WI38 (cell line): ENCODE data around the gene LRRC71.

Experiments
- H3K4me3 ChIP-seq: 2 replicates; pipeline ENCODE4 v1.5.1; 2011; ENCODE audit warnings: low read depth, mild to moderate bottlenecking, control low read depth, low read length
- TF ChIP-seq, protein P1 (sequence below): IDR thresholded peaks from 2 replicates; pipeline ENCODE4 v1.5.1; 2012; ENCODE audit warnings: low read depth, mild to moderate bottlenecking, control low read depth, low read length

LRRC71 gene

DNA sequence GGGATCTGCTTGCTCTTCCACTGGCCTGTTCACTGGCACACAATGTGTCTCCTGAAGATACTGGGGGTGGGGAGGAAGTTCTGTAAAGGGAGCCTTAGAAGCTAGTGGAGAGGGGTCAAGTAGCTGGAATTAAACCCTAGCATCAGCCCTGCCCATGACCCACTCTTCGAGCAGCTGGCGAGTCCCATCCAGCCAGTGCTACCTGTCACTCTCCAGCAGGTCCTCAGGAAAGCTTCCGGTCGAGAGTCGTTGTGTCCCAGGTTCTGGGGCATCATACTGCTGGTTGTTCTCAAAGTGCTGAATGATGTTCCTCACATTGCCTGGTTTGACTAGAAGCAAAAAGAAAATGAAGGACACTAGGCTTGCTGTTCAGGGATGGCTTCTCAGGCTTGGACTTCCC is 30.9 kb downstream of the LRRC71 start:
- H3K4me3 ChIP-seq, result no peak overlapping the region
- TF ChIP-seq, protein P1, sequence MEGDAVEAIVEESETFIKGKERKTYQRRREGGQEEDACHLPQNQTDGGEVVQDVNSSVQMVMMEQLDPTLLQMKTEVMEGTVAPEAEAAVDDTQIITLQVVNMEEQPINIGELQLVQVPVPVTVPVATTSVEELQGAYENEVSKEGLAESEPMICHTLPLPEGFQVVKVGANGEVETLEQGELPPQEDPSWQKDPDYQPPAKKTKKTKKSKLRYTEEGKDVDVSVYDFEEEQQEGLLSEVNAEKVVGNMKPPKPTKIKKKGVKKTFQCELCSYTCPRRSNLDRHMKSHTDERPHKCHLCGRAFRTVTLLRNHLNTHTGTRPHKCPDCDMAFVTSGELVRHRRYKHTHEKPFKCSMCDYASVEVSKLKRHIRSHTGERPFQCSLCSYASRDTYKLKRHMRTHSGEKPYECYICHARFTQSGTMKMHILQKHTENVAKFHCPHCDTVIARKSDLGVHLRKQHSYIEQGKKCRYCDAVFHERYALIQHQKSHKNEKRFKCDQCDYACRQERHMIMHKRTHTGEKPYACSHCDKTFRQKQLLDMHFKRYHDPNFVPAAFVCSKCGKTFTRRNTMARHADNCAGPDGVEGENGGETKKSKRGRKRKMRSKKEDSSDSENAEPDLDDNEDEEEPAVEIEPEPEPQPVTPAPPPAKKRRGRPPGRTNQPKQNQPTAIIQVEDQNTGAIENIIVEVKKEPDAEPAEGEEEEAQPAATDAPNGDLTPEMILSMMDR, result no peak

DNA sequence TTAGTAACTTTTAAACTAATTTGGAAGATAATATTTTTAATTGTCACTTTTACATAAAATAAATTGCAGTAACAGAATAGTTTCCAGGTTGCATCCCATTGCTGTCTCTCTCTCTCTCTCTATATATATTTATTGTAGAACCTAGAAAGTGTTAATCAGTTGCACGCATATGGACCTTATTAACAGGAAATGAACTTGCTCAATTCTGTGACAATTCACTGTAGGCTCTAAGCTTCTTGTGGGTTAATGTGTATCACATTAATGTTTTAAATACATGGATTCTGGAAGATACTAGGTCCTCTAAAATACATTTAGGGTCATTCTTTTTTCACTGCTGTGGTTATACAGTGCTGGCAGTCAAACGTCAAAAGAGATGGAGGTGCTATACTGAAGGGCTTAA is 33.1 kb downstream of the LRRC71 start:
- TF ChIP-seq, protein P1, result no peak

DNA sequence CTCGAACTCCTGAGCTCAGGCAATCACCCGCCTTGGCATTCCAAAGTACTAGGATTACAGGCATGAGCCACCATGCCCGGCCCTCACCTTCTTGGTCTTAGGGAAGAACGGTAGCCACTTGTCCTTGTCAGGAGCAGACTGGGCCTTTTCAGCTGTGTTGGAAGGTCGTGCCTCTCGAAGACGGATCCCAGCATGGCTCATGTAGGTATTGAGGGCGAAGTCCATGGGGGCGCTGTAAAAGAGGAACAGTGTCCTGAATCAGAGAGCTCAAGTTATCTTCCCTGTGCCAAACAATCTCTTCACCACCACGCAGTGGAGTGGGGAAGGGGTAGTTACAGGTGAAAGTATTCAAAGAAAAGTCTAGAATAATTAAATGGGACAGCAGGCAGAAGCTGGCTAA is 35.9 kb downstream of the LRRC71 start:
- TF ChIP-seq, protein P1, result no peak
- H3K4me3 ChIP-seq, result no peak overlapping the region

More for the DNA sequence above, 33.1 kb downstream of the LRRC71 start:
- no peak overlapping the region for H3K4me3 ChIP-seq

GRCh38 chr1:156957634-156958033 is 37.2 kb downstream of the LRRC71 start:
- TF ChIP-seq, protein P1, result no peak
- H3K4me3 ChIP-seq, result no peak overlapping the region

DNA sequence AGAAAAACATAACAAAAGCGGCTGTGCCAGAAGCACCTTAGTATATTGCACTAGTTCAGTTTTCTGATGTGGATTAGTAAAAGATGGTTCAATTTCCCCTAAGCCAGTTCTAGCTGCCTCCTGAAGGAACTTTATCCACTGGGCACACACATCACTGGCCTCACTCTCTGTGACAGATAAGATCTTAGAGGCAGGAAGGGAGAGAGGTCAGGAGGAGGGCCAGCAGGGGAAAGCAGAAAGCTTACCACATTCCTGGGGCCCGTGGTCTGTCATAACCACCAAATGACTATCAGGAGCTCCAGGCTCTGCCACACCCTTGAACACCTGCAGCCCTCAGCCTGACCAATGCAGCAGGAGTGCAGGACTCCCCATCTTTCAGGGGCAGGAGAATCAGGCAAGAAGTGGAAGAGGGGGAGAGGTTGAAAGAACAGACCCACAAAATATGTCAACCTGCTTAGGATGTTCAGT is 37.8 kb downstream of the LRRC71 start:
- H3K4me3 ChIP-seq, result no peak overlapping the region
- TF ChIP-seq, protein P1, result no peak

DNA sequence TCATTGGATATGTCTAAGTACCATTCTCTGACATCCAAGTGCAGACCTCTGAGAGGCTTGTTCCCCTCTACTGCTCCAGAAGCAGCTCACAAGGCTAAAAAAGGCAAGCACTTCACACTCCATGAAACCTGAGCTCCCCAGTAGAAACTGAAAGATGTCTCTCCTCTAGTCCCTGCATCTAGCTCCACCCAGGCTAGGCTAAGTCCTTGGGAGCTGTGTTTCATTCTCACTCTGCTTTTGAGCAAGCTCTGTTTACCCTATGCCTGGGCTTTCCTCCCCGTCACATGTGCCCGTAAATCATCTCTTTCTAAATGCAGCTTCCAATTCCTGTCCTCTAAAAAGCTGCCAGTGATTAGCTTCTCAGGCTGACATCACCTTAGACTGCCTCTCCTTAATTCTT is 39.0 kb downstream of the LRRC71 start:
- no peak overlapping the region for H3K4me3 ChIP-seq
- TF ChIP-seq, protein P1, result no peak

- H3K4me3 ChIP-seq, result no peak overlapping the region
- TF ChIP-seq, protein P1, result no peak
Measured at GRCh38 chr1:156959925-156960324, 39.5 kb downstream of the LRRC71 start.
